CD4-positive, alpha-beta T cell treated with Interleukin-15 for 4 hours (primary cell): ENCODE results near the gene SLC4A1AP.
A peak's percentile ranks its signal among the peaks of the same experiment; 100 is the strongest.

Experiments used
- DNase-seq: peaks from one replicate; pipeline ENCODE4 v3.0.0-alpha.2; 2020; ENCODE audit warnings: low spot score

Gene SLC4A1AP

DNA sequence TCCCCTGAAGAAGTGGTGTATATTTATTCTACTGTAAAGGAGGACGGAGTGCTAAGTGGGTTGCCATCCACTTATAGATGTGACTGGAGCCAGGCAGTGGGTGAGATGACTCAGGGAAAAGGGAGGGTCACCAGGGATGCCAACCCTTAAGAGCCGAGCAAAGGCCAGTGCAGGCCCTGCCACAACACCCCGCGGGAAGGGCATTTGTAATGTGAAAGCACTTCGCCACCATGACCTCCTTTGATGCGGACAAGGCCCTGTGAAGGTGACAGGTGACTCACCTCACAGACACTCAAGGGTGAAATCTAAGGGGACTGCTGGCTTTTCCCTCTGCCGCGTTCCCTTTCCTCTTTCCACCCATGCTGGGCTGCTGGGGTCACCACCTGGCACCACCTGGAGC is 57.6 kb downstream of the SLC4A1AP start:
- DNase-seq, result no peak

DNA sequence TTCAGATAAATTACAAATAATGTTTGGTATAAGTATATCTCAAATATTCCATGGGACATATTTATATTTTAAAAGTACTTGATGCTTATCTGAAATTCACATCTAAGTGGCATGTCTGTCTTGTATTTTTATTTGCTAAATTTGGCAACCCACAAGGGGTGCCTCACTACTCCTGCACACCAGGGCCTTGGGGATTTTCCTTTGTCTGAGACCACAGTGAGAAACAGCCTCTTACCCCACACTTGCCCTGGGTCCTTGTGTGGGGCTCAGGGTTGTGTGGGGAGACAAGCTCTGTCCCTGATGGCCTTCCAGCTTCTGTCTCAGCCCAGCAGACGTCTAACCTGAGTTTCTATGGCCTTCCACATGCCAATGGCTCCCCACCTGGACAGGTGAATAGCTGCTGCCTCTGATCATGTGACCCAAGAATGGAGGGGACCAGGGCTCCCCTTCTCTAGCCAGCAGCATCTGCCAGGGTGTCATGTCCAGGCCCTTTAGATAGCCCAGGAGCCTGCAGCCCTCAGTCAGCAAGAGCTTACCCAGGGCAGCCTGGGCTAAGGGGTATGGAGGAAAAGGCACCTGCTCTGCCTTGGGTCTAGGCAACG is 58.3 kb downstream of the SLC4A1AP start:
- DNase-seq, result no peak

DNA sequence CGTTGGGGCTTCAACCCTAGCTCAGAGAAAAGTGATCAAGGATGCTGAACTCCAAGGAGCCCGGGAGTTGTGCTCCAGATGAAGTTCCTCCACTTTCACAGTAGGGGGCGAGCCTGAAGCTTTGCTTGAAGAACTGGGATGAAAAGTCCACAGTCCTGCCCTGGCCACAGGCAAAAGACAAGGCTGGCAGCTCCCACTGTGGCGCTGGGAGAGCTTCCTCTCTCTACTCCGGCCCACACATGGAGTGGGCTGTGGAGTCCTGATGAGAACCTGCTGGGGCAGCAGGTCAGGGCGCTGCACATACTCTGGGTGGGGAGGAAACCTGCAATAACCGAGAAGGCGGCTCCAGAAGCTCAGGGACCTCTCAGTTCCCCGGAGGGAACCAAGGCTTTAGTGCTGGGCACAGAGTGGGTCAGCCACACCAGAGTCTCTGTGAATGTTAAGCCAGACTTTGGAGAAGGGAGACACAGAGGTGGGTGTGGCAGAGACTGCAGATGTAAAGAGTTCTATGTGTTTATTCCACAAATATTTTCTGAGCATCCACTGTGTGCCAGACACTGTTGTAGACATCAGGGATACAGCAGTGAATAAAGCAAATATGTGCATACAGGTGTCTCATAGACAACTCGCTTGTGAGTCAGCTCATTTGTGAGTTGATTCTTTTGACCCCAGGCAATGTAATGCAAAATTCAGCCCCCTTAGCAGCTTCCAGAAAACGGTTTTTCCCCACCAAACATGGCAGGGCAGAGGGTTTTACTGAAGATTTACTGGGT is 59.9 kb downstream of the SLC4A1AP start:
- peak; percentile 17 for DNase-seq

DNA sequence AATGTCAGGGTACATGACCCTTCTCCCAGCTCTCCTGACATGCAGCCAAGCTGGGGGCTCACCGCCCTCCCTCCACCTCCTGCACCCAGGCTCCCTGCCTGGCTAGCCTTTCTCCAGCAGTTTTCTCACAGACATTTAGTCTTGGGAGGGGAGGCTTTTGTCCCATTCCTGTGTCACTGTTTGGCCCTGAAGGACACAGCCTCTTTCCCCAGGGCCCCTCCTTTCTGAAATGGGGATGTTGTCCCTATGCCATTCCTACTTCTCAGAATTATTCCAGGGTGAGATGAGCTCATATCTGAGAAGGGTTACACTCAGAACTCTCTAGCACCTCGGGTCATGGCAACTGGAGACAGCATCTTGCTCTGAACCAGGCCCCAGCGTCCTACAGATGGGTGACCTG is 60.5 kb downstream of the SLC4A1AP start:
- DNase-seq, result no peak

DNA sequence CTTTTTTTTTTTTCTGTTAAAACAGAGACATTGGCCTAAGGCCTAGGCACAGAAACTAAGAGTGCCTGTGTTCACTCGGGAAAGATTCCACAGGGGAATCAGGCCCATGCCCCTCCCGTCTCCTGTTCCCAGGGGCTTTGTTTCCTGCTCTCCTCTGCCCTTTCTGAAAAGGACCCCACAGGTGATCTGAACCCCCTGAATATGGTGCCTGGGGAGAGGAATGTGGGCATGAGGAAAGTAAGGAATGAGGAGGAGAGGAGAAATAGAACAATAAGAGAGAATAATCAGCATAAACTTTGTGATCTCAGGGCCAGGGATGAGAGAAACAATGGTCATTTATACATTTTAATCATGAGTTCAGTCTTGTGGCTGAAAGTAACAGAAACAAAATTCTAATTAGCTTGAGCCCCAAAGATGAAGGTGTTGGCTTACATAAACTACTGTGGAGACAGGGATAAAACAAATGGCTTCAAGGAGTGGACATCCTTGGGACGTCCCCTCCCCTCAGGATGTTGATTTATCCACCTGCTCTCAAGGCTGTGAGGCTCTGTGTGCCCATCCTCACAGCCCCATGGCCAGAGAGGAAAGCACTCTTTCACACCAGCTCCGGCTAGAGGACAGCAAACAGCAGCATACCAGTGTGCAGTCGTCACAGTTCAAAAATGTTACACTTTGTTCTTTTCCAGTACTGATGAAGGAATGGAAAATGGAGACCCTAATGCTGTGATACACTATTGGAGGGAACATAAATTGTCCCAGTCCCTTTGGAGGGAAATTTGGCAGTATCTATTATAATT is 61.4 kb downstream of the SLC4A1AP start:
- DNase-seq, result no peak

DNA sequence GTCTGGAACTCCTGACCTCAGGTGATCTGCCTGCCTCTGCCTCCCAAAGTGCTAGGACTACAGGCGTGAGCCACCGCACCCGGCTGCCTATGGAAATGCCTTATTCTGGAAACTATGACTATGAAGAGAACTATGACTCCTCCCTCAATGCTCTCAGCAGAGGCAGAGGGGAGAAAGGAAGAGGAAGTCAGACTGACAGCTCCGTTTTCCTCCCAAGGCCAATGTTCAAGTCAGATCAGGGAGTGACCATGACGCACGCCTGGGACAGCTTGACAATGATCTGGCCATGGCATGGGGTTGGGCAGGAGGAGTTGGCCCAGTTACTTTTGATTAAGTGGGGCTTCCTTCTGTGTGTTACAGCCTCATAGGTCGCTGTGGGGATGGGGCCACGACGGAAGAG is 63.6 kb downstream of the SLC4A1AP start:
- DNase-seq, result no peak

DNA sequence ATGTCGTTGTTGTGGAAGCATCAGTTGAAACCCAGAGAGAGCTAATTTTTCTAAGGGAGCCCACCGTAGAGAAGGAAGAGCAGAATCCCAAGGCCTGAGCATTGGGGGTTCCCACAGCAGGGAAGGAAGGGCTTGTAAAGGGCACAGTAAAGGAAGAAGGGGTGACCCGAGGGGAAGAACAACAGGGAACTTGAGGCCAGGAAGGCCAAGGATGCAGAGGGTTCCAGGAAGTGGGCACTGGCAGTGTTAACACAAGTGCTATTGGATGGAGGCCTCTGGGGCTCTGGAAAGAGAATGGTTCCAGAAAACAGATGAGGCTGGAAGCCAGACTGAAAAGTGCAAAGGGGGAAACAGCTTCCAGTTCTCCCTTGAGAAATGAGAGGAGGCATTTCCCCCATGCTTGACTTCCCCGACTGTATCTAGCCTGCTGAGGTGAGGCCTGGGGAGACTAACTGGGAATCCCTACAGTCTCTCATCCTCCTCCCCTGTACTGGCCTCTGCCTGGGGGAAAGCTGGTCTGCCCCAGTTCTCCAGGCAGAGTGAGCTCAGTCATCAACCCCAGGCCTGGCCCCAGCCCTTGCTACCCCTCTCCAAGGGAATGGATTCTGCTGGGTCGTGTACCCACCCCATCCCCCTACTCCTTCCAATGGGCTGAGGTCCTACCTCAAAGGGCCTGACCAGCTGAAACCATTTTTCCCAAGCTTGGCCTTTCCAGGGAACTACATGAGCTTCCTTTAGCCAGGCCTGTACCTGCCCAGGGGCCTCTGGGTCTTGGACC is 64.6 kb downstream of the SLC4A1AP start:
- DNase-seq, result no peak

DNA sequence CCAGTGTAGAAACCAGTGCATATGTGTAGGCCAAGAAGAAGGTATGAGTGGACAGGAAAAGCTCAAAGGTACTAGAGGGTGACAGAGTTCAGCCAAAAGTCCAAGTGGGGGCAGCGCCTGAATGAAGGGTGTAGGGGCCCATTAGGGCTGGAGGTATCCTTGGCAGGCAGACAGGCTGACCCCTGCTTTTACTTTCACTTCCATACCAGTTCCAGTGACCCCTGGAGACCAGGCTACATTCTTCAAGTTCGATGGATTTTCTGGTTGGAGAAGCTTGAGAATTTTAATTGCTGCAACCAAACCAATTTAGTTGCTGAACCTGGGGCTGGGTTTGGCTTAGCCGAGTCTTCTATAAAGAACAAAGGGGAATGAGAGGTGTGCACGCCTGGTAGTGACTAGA is 65.5 kb downstream of the SLC4A1AP start:
- no peak for DNase-seq

DNA sequence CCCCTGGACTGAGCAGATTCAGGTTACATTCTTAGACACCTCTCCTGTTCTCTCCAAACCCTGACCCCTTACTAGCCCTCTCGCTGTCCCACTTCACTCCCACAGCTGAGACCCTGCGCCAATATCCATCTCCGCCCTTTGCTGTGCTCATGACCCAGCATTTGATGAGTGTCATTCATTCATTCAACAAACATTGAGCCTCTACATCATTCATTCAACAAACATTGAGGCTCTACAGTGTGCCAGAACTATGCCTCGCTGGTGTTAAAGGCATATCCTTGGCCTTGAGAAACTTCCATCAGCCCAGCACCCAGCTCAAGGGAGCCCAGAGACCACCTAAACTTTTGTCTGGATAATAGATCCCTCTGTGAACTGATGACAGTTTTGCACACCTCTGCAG is 65.9 kb downstream of the SLC4A1AP start:
- no peak for DNase-seq

DNA sequence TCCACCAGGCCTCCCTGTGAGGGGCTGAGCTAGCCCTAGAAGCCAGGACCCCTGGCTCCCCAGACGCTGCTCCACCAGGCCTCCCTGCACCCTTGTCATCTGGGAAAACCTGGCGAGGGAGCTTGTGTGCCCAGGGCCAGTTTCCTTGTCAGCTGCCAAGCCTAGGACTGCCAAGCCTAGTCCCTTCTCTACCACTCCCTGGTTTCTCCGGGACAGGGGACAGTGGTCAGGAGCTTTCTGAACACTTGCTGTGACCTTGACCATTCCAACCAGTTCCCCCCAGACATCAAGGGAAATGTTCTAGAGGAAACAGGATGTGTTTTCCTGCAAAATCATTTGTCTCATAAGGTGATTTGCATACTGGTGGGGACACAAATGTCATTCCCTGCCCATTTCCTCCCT is 66.6 kb downstream of the SLC4A1AP start:
- DNase-seq, result no peak

DNA sequence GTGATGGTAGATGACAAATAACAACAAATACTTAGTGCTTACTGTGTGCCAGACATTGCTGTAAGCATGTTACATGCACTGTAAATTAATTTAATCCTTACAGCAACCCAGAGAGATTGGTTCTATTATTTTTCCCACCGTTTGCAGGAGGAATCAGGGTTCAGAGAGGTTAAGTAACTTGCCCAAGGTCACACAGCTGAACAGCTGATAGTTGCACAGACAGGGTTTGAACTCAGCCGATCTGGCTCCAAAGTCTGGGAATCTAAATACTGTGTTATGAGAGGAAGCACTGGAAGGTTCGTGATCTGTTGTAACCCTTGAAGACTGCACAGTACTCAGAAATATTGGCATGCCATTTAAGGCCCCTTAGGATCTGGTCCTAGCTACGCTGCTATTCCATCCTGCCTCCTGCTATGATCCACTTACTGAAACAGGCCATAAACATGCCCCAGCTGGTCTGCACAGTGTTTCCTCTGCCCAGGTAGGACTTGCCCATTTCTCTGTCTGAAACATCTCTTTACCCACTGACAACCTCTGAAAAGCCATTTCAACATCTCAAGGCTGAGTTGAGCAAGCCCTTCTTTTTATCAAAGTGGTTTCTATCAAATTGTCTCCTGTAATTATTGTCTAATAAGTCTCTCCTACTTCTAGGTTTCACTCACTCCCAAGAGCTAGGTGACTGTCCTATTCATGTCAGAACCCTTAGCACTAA is 67.4 kb downstream of the SLC4A1AP start:
- DNase-seq, result no peak

DNA sequence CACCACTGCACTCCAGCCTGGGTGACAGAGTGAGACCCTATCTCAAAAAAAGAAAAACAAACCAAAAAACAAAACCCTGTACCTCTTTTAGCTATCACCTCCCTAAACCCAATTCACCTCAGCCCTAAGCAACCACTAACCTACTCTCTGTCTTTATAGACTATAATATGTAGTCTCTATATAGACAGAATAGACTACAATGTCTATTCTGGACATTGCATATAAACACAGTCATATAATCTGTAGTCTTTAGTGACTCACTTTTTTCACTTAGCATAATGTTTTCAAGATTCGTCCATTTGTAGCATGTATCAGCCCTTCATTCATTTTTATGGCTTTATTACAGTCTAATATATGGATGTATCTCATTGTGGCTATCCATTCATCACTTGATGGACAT is 70.6 kb downstream of the SLC4A1AP start:
- DNase-seq, result no peak

DNA sequence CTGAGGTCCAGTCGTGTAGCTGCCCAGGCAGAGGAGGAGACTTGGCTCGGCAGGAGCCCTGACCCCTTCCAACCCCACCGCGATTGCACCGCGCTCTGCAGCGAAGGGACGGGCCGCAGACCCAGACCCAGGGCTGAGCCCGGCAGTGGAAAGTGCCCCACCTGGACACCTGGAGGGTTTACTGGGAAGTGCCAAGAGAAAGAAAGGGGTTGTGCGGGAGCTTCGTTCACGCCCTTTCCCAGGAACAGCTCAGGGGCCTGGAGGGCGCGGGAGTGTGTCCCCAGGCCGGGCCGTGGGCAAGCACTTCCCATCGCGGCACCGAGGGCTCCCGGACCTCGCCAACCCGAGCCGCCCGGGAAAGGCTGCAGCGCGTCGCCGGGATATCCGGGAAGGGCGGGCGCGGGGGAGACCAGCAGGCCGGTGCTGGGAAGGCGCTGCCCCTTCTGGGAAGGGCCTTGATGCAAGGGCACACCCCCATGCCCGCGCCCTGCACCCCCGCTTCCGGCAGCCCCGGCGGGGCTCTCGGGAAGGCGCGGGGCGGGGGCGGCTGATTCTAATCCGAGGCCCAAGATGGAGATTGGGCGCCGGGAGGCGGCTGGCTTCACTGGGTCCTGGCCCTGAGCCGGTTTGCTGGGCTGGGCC is 71.7 kb downstream of the SLC4A1AP start:
- peak; percentile 23 for DNase-seq

DNA sequence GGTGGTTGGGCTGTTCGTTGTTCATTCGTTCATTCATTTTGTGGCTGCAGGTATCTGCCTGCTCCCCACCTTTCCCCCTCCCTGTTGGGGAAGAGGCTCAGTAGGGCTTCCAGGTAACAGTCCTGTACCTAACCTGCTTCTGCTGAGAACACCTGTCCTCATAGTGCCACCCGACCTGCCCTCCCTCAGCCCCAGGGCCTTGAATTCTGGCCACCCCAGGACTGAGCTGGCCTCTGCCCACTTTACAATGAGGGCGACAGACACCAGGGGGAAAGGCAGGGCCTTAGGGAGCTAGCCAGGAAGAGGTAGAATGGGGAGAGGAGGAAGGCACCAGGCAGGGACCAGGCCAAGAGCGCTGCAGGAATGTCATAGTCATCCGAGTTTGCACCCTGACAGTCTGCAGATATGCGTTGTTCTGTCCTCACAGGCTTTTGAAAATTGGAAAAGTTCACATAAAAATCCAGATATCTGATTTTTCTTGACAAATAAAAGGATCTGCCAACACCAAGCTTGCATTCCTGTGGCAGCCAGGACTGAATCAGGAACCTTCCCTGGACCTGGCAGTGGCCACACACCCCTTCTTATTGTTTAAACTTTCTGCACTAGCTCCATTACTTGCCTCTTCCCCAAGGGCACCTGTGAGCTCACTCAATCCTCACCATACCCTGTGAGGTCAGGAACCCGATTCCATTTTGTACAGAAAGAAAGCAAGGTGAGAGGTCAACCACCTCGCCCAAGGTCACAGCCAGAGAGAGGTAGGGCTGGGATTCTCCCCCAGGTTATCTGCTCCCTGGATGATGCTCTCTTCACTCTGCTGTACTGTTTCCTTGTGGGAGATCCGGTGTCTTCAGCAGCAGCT is 72.6 kb downstream of the SLC4A1AP start:
- no peak for DNase-seq

DNA sequence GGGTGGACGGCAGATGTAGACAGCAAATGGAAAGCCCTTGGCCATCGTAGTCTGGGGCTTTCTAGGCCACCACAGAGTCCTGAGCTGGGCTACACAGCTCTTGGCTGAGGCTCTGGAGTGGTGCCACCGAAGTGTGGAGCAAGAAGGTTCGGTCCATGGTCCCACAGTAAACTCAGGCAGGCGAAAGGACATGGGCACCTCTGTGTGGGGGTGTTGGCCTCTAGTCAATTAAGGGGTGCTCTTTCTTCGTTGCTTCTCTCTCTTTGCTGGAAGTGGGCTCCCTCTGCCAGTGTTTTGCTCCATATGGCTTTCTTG is 73.2 kb downstream of the SLC4A1AP start:
- no peak for DNase-seq

DNA sequence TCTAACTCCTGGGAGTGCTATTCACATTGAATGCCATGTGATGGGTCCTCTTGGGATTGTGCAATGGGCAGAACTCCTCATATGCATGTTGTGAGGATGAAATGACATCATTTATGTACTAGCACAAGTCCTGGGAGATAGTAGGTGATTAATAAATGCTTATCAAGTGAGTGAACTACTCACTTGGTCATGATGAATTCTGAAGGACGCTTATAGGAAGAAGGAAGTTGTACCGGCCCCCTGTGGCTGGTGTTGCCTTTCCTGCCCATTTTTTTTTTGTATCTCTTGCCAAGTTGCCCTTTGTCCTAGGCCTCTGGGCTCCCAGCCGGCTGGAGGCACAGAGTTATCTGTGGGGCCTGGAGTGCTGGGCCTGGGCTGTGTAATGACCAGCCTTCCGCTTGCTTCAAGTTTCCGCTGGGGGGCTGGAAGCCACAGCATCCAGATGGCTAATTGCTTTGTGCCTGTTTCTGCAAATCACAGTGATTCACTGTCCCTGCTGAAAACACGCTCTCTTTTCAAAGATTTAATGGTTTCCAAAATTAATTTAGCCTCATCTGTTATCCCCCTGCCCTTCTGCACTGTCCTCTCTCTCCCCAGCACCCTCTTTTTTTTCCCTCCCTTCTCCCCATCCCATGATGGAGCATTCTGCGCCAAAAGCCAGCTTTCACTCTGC is 74.1 kb downstream of the SLC4A1AP start:
- DNase-seq, result no peak

DNA sequence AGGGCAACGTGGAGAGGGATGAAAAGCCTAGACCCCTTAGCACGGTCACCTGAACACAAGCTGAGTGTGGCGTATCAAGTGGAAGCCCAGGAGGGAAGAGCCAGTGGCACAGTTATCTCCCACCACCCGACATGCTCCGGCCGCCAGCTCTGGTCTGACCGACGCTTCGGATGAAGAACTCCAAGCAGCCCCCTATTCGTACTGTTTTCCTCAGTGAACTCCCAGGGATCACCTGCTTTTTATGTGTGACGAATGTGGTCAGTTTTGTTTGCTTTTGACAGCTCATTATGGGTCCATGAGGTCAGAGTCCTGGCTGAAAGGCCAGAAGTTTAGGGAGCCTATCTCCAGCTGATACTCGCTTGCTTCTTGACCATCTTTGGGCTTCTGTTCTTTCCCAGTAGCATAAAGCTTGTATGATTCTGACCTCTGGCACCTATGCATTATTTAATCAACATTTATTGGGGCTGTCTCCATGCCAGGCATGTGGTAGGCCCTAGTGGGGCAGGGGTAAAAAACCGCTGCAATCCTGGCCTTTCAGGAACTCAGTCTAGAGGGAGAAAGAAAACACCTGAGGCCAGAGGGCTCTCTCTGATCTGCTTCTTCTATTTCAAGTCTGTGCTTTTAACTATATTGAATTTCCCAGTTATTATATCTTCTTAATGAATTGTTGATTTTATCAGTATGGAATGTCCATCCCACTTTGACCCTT is 74.8 kb downstream of the SLC4A1AP start:
- DNase-seq, result no peak

DNA sequence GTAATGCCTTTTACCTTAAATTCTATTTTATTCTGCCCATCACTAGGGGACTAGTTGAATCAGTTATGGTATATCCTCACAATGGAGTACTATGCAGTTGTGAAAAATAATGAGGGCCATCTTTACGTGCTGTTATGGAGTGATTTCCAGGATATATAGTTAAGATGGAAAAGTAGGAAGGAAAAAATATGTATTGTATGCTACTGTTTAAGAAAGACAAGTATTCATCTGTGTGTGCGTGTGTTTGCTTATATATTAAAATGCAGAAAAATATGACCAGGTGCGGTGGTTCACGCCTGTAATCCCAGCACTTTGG is 75.3 kb downstream of the SLC4A1AP start:
- no peak for DNase-seq

DNA sequence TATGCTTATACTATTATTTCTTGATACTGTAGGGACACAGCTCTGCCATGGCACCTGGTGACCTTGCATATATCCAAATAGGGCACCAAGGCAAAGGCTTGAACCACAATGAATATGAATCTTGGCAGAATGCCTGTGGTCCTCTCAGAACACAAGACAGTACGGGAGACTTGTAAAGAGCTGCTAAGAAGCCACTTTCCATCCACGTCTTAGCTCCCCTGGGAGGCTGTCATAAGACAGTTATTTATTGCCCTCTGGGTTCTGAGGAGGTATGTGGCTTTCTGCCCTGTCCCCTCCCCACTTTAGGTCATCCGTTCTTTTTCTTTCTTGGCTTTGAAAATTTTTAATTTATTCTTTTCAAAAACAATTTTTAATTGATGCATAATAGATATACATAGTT is 78.0 kb downstream of the SLC4A1AP start:
- no peak for DNase-seq
